ENCODE data around the gene KRT32. TPM values are rescaled to one million over a fixed set of nuclear protein-coding genes. Genes with fewer than 3 reads are reported as not detected.

The KRT32 gene
- total RNA-seq, 1 donor from 2014 or later = not detected

DNA sequence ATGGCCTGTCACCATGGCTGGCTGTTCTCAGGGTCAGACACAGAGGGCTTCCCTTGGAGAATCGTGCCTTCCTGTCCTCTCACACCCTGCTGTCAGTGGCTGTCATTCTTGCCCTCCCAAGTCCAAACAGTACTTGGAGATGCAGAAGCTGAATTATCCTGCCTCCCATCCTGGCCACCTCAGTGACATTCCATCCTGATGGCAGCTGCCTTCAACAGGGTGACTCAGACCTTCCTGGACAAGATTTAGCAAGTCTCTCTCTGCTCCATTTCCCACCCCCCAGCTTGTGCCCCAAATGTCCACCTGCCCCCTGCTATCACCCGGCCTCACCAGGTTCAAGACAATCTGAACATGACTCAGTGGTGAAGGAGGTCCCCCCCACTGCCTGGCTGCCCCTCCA, 27.3 kb upstream of the KRT32 start:
- no peak for FAIRE-seq
- DNase-seq (ENCODE audit: low spot score in 2 of 2) = no peak

GRCh38 chr17:41492771-41493170, 25.6 kb upstream of the KRT32 start:
- no peak for DNase-seq (ENCODE audit: low spot score in 2 of 2)
- FAIRE-seq = no peak

GRCh38 chr17:41492351-41492750, 25.2 kb upstream of the KRT32 start:
- DNase-seq (ENCODE audit: low spot score in 2 of 2) (no peak), FAIRE-seq (no peak)

- FAIRE-seq = no peak
- no peak for DNase-seq (ENCODE audit: low spot score in 2 of 2)
Observed at GRCh38 chr17:41491476-41491875, 24.3 kb upstream of the KRT32 start.

DNA sequence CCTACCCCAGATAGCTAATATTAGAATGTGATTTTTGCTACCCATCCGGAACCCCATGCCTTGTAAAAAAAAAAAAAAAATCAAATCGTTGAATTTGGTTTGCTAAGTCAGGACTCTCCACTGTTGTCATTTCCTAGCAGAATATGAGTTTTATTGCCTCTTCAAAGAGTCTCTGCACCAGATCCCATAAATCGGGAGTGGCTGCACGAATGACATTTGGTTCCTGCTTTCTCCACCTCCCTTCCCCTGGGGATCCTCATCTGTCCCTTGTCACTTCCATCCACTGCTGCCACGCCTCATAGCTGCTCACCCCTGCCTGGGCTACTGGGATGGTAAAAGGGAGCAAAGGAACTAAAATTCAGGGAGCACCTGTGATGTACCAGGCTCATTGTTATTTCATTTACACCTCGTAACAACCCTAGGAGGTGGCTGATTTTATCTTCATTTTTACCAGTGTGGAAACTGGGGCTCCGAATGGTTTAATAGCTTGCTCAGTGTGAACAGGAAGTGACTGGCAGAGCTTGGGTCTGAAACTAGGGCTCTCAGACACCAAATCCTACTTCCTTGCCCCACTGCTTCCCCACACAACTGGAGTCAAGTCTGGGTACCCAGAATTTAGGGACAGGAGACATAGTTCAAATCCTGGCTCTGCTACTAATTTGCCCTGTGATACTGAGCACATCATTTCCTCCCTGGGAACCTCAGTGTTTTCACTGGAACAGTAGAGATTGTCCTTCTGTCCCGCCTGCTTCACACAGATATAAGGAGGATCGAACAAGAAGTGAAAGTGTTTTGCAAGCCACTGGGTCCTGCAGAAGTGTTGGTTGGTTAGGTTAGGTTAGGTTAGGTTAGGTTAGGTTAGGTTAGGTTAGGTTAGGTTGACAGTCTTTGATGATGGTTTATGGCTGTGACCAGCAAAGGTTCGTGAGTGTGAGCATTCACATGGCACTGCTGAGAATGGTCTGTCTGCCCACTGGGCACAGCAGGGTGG, 23.1 kb upstream of the KRT32 start:
- FAIRE-seq = no peak
- DNase-seq (ENCODE audit: low spot score in 2 of 2) = no peak

DNA sequence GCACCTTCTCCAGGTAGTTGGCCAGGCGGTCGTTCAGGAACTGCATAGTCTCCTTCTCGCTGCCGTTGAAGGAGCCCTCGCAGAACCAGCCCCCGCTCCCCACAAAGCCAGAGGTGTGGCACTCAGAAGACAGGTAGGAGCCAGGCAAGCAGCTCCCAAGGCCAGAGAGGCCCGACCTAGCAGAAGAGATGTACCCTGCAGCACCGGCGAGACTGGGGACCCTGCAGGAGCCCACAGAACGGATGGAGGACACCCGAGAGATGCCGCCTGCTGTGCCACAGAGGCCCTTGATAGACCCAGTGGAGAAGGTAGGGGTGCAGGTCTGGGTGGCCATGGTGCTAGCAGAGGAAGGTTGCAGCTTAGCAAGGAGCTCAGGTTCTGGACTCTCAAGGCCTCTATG, 22.3 kb upstream of the KRT32 start, which contains the start of gene KRT36:
Gene KRT36, minus strand, starts transcription at position 380 of the 400 bp plus-strand sequence. Its CDS starts 46 bp downstream, at position 334.
- FAIRE-seq (no peak), DNase-seq (ENCODE audit: low spot score in 2 of 2) (no peak)

GRCh38 chr17:41486809-41487530, 19.8 kb upstream of the KRT32 start:
- DNase-seq (ENCODE audit: low spot score in 2 of 2) (no peak), FAIRE-seq (no peak)

GRCh38 chr17:41486316-41486715, 19.1 kb upstream of the KRT32 start:
- DNase-seq (ENCODE audit: low spot score in 2 of 2) (no peak), FAIRE-seq (no peak)

DNA sequence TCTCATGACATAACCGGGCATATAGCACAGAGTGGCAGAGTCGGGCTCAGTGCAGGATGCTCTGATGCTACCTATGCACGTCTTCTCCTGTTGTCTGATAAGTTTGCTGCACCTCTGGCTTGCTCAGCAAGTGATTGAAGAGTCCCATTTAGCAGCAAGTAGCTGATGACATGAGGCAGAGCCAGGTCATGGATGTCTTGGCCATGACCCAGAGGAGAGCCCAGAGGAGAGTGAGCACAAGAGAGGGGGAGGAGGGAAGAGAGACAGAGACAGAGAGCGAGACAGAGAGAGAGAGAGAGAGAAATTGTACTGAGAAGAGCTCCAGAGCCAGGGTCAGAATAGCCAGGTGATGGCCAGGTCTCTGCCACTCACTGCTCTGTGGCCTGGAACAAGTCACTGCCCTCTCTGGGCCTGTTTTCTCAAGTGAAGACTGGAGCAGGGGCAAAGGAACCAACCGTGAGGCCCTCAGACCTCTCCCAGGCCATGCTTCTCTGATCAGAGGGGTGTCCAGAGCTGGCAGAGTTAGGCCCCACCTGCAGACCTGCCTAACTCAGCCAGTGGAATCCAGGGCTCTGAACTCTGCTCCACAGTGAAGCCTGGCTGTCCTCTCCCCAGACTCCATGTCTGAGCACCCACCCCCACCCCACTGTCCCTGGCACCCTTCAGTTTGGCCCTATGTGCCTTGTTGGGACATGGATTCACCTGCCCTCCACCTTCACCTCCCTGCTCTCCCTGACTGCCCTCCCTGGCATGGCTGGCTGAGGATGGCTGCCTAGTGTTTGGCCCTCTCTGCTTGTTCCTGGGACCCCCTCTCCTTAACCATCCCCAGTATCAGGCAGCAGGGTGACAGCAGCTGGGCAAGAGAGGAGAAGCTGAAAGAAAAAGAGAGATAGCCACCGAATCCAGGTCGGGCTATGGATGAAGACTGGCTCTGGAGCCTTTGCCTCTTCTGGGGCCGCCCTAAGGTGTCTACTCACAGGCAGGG, 18.0 kb upstream of the KRT32 start:
- no peak for DNase-seq (ENCODE audit: low spot score in 2 of 2)

DNA sequence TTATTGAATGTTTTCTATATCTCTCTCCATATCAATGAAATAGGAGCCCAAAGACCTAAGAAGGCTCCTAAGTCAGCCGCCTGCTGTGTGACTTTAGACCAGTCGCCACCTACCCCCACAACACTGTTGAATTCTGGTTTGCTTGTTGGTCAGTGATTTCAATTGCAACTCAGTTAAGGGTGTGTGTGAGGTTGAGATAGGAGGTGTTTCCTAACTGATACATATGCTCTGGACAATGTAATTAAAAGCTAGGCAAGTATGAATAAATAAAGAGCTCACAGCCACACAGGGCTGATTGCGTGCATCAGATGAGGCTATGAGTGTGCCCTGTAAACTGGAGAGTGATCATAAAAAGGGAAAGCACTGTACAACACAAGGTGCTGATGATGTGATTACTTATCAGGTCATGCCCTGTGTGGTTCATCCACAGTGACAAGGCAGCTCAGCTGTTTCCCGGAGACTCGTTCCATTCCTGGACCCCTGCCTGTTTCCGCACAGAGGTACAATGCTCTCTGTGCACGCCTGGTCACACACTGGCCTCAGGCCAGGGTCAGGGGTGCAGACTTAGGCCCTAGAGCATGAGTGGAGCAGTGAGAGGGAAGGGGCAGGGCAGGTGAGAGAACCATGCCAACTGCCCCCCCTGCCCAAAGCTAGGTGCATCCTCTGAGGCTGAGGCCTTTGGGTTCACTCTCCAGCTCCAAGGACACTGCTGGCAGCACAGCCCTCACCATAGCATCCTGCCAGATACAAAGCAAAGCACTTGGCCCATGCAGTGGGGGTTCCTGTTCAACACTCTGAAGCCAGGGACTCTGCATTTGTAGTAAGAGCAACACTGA, 17.0 kb upstream of the KRT32 start:
- FAIRE-seq = no peak
- no peak for DNase-seq (ENCODE audit: low spot score in 2 of 2)

More for the DNA sequence above, 18.0 kb upstream of the KRT32 start:
- FAIRE-seq = no peak

DNA sequence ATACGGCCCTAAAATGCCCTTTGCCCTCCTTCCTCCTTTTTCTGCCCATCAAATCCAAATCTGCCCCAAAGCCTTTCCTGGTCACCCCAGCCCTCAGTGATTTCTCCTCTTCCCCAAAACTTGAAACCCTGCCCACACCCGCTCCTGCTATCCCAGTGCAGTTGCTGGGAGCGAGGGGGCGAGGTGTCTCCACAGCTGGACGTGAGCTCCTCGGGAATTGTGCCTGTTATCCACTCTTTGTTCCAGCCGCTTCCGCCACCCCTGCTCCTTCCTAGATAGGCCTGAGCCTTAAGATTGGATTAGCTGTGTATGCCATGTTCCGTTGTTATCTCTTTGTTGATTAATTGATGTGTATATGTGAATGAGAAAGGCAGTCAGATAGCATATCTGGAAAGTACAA, 16.3 kb upstream of the KRT32 start:
- FAIRE-seq (no peak), DNase-seq (ENCODE audit: low spot score in 2 of 2) (no peak)

GRCh38 chr17:41481036-41481435, 13.8 kb upstream of the KRT32 start, which contains the start of gene KRT35:
KRT35 (minus strand) TSS chr17:41481151; CDS start chr17:41481097, 54 bp downstream.
- DNase-seq (ENCODE audit: low spot score in 2 of 2) (no peak), FAIRE-seq (no peak)

GRCh38 chr17:41480581-41480980, 13.4 kb upstream of the KRT32 start:
- no peak for FAIRE-seq
- DNase-seq (ENCODE audit: low spot score in 2 of 2) = no peak

DNA sequence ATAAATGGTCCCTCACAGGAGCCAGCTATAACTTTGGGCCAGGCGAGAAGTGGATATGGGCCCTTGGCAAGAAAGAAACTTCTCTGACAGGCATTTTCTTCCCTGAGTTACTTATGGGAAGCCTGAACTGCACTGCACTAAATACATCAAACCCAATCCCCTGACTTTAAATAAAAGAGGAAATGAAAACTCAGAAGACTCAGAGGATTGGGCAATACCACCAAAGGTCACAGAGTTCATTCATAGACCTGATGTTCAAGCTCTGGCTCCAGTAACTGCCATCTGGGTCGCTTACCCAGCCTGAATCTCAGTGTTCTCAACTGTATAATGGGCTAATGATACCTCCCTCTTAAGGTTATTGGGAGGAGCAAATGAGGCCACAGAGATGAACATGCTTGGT, 12.9 kb upstream of the KRT32 start:
- no peak for FAIRE-seq

GRCh38 chr17:41478237-41478636, 11.1 kb upstream of the KRT32 start:
- no peak for DNase-seq (ENCODE audit: low spot score in 2 of 2)
- no peak for FAIRE-seq

More for the DNA sequence above, 12.9 kb upstream of the KRT32 start:
- DNase-seq (ENCODE audit: low spot score in 2 of 2) = no peak

- DNase-seq (ENCODE audit: low spot score in 2 of 2) = no peak
- no peak for FAIRE-seq
Observed at GRCh38 chr17:41476866-41477815, 10.0 kb upstream of the KRT32 start.

- FAIRE-seq = no peak
- DNase-seq (ENCODE audit: low spot score in 2 of 2) = no peak
Observed at GRCh38 chr17:41475421-41475820, 8.2 kb upstream of the KRT32 start.

- no peak for DNase-seq (ENCODE audit: low spot score in 2 of 2)
- FAIRE-seq = no peak
Observed at GRCh38 chr17:41474863-41475262, 7.7 kb upstream of the KRT32 start.

Data from frontal cortex (tissue), 4 donors.